ENCODE results near the gene CSRNP2. TPM values are rescaled to one million over a fixed set of nuclear protein-coding genes. Genes with fewer than 3 reads are reported as not detected.
A peak's percentile ranks its signal among the peaks of the same experiment; 100 is the strongest.

Gene CSRNP2
- total RNA-seq, 4 donors from 2014 or later, result 16.5 to 23.3 (median 20.3) TPM

GRCh38 chr12:51056242-51056641 is 27.2 kb downstream of the CSRNP2 start:
- Histone ChIP-seq H3K9me3 (no peaks in the 10 kb centered on the region), H3K27me3 (no peaks in the 10 kb centered on the region), H3K36me3 (peaks cover 85% of the 10 kb centered on the region), H3K4me3 (no peak overlapping the region), H3K27ac (no peak overlapping the region), H3K4me1 (no peaks in the 10 kb centered on the region)
- 72% methylated on average over 5 of the region's 5 CpGs for WGBS
- TF ChIP-seq EP300 (IDR thresholded peaks at IDR 0.05) (no peak), POLR2A (IDR thresholded peaks at IDR 0.05) (no peak), POLR2AphosphoS5 (IDR thresholded peaks at IDR 0.05) (no peak)
- TF ChIP-seq, protein P1, sequence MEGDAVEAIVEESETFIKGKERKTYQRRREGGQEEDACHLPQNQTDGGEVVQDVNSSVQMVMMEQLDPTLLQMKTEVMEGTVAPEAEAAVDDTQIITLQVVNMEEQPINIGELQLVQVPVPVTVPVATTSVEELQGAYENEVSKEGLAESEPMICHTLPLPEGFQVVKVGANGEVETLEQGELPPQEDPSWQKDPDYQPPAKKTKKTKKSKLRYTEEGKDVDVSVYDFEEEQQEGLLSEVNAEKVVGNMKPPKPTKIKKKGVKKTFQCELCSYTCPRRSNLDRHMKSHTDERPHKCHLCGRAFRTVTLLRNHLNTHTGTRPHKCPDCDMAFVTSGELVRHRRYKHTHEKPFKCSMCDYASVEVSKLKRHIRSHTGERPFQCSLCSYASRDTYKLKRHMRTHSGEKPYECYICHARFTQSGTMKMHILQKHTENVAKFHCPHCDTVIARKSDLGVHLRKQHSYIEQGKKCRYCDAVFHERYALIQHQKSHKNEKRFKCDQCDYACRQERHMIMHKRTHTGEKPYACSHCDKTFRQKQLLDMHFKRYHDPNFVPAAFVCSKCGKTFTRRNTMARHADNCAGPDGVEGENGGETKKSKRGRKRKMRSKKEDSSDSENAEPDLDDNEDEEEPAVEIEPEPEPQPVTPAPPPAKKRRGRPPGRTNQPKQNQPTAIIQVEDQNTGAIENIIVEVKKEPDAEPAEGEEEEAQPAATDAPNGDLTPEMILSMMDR (IDR thresholded peaks at IDR 0.05), result no peak
- no peak for DNase-seq (ENCODE audit: low spot score in 2 of 2)

DNA sequence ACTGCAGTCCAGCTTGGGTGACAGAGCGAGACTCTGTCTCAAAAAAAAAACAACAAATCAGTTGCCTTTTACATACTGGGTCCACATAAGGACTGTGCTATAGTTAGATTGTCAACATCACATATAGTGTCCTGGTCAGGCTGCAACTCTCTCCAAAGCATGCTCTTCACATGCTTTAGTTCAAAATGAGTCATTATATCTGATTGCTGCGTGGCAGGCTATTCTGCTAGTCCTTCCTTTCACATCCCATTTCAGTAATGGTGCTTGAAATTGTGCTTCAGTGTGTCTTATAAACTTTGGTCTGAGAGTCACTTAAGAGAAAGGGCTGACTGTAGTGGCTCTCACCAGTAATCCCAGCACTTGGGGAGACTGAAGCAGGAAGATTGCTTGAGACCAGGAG is 28.3 kb downstream of the CSRNP2 start:
- TF ChIP-seq POLR2A (IDR thresholded peaks at IDR 0.05), result no peak
- TF ChIP-seq, protein P1 (IDR thresholded peaks at IDR 0.05), result no peak
- TF ChIP-seq POLR2AphosphoS5 (IDR thresholded peaks at IDR 0.05), result no peak
- no peak for TF ChIP-seq EP300 (IDR thresholded peaks at IDR 0.05)
- WGBS, result 69% methylated on average over 2 of the region's 2 CpGs
- peaks cover 85% of the 10 kb centered on the region for H3K36me3 ChIP-seq
- H3K4me3 ChIP-seq, result no peak overlapping the region
- H3K27me3 ChIP-seq, result no peaks in the 10 kb centered on the region
- peaks cover 2% of the 10 kb centered on the region for H3K4me1 ChIP-seq
- H3K27ac ChIP-seq, result no peak overlapping the region
- no peak for DNase-seq (ENCODE audit: low spot score in 2 of 2)
- H3K9me3 ChIP-seq, result no peaks in the 10 kb centered on the region

- H3K36me3 ChIP-seq, result peaks cover 52% of the 10 kb centered on the region
Observed at GRCh38 chr12:51051787-51052186, 31.6 kb downstream of the CSRNP2 start.

DNA sequence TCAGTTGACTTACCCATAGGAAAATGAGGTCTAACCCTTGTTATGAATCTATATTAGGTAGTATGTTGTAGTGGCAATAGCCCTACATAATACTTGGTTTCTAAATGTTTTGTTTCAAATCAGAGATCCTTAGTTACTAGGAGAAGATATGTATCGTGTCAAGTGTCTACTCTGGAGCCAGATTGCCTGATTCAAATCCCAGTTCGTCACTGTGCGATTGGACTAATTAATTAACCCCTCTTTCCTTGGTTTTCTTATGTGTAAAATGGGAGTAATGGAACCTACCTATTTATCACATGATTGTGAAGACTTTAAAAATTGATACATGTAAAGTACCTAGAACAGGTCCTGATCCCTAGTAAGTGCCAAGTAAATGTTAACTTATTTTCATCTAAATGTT is 33.9 kb downstream of the CSRNP2 start:
- no peak overlapping the region for H3K27ac ChIP-seq
- WGBS, result 57% methylated on average over 3 of the region's 3 CpGs

More at GRCh38 chr12:51051787-51052186, 31.6 kb downstream of the CSRNP2 start:
- TF ChIP-seq POLR2A (IDR thresholded peaks at IDR 0.05) (no peak), EP300 (IDR thresholded peaks at IDR 0.05) (no peak), POLR2AphosphoS5 (IDR thresholded peaks at IDR 0.05) (no peak)
- TF ChIP-seq, protein P1 (IDR thresholded peaks at IDR 0.05), result no peak
- Histone ChIP-seq H3K27me3 (no peaks in the 10 kb centered on the region), H3K9me3 (no peaks in the 10 kb centered on the region), H3K4me1 (peaks cover 25% of the 10 kb centered on the region), H3K27ac (no peak overlapping the region), H3K4me3 (no peak overlapping the region)
- no peak for DNase-seq (ENCODE audit: low spot score in 2 of 2)
- WGBS, result 55% methylated on average over 4 of the region's 4 CpGs

DNA sequence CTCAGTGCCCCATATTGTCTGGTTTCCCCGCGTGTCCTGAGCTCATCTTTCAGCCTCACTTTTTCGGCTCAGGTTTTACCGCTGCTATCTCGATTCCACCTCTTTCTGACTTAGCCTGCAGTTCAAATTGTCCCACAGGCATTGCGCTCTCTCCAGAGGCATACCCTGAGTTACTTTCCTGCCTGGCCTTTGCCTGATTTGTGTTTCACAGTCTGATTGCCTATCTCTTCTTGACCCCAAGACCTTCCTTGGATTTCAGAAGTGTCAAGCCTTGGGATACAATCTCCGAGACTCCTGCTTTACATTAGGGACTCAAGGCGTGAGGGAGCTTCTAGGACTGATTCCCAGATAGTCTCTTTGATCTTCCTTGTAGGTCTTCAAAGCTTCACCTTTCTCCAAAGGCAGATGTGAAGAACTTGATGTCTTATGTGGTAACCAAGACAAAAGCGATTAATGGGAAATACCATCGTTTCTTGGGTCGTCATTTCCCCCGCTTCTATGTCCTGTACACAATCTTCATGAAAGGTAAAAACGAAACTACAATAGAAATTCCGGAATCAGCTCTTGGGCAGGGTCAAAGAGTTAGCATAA is 34.6 kb downstream of the CSRNP2 start:
- H3K9me3 ChIP-seq, result no peaks in the 10 kb centered on the region
- peak overlapping the region; percentile 78 for H3K4me3 ChIP-seq
- DNase-seq (ENCODE audit: low spot score in 2 of 2), result no peak
- peak overlapping the region; percentile 95 for H3K27ac ChIP-seq
- H3K4me1 ChIP-seq, result peaks cover 26% of the 10 kb centered on the region
- peaks cover 22% of the 10 kb centered on the region for H3K36me3 ChIP-seq
- no peak for TF ChIP-seq POLR2AphosphoS5 (IDR thresholded peaks at IDR 0.05)
- TF ChIP-seq, protein P1 (IDR thresholded peaks at IDR 0.05), result no peak
- TF ChIP-seq POLR2A (IDR thresholded peaks at IDR 0.05), result no peak
- TF ChIP-seq EP300 (IDR thresholded peaks at IDR 0.05), result no peak
- WGBS, result 21% methylated on average over 14 of the region's 14 CpGs
- H3K27me3 ChIP-seq, result no peaks in the 10 kb centered on the region

More for the DNA sequence above, 33.9 kb downstream of the CSRNP2 start:
- Histone ChIP-seq H3K27me3 (no peaks in the 10 kb centered on the region), H3K36me3 (peaks cover 30% of the 10 kb centered on the region), H3K9me3 (no peaks in the 10 kb centered on the region), H3K4me1 (peaks cover 26% of the 10 kb centered on the region), H3K4me3 (peak overlapping the region; percentile 78)
- no peak for DNase-seq (ENCODE audit: low spot score in 2 of 2)
- TF ChIP-seq EP300 (IDR thresholded peaks at IDR 0.05) (no peak), POLR2AphosphoS5 (IDR thresholded peaks at IDR 0.05) (no peak), POLR2A (IDR thresholded peaks at IDR 0.05) (no peak)
- TF ChIP-seq, protein P1 (IDR thresholded peaks at IDR 0.05), result no peak
